ENCODE results near the gene SLC35A5.

DNA sequence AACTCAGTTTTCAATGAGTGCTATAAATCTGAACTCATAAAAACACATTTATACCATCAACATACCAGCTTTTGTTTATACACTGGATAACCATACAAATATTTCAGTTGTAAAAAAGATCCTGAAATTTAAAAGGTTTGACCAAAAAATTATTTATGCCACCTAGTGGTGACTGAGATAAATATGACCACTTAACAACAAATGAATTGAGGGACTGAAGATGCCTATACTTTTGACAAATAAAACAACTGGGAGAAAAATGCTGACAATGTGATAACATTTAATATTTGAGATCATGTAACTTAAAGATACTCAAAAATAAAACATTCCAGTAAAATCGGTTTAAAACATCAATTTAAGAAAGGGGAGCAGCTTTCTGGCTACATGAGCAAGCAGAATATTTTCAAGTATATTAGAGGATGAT, 30.5 kb upstream of the SLC35A5 start:
- TF ChIP-seq POLR2AphosphoS5 (IDR thresholded peaks at IDR 0.05; ENCODE audit: low read depth, low read length) (no peak), TAF1 (IDR thresholded peaks at IDR 0.05; ENCODE audit: borderline replicate concordance, insufficient read depth, low read length) (no peak), REST (IDR thresholded peaks at IDR 0.05; ENCODE audit: insufficient read depth in 1 of 2, low read depth in 2 of 2, low read length in 2 of 2) (no peak)
